SIG-M5 (cell line): Measurements from ENCODE around the gene MLLT3.

Experiments
- DNase-seq: peaks from one replicate; lab custom pipeline; 2025; lab: John Stamatoyannopoulos, UW

The MLLT3 gene

DNA sequence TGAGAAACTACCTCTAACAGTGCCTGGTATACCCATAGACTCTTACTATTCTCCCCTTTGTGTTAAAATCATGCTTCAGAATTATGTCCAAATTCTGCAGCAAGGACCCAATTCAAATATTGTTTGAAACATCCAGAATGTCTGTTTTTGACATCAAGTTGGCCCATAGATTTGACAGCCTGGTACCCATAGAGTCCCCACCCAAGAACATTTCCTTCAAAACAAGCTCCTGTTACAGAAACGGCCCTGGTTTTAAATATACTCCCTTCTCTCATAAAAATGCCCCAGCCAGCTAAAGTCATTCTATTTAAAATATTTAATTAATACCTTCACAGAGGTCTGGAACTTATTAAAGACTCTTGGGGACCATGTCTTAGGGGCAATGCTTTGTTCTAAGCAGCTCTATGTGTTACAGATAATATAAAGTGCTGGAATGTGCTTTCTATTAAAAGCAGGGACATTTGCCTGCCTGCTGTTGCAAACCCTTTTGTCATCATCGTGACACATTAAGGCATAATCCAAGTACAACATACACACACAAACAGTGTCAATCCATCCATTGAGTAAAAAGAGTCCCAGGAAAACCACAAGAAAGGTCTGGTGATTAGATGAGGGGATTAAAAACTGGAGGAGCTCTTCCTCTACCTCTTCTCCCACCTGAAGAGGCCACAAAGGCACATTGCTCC is 321.7 kb downstream of the MLLT3 start:
- no peak for DNase-seq

DNA sequence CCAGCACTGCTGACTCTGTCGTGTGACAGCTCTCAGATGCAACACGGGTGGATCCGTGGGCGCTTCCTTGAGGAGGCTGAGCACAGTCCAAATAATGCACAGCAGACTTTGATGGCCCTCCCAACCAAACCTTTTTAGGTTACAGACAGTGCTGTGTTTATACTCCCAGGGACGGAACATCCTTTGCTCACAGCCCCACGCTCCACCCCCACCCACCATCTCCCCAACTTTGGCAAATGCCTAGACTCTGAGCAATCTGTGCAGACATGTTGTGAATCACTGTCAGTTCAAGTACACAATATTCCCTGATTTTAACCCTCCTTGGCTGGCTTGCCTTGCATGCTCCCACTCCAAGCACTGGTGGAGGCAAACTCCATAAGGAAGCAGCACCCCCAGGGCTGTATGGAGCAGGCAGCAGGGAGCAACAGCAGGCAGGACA is 324.6 kb downstream of the MLLT3 start:
- no peak for DNase-seq

DNA sequence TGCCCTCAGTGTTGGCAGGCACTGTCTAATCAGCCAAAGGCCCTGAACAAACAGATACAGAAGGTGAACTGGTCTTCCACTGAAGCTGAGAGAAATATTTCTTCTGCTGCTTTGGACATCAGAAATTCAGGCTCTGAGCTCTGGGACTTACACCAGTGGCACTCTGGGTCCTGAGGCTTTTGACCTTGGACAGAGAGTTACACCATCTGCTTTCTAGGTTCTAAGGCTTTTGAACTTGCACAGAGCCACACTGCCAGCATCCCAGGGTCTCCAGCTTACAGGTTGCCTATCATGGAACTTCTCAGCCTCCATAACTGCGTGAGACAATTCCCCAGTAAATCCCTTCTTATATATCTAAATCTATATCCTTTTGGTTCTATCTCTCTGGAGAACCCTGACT is 326.7 kb downstream of the MLLT3 start:
- no peak for DNase-seq

DNA sequence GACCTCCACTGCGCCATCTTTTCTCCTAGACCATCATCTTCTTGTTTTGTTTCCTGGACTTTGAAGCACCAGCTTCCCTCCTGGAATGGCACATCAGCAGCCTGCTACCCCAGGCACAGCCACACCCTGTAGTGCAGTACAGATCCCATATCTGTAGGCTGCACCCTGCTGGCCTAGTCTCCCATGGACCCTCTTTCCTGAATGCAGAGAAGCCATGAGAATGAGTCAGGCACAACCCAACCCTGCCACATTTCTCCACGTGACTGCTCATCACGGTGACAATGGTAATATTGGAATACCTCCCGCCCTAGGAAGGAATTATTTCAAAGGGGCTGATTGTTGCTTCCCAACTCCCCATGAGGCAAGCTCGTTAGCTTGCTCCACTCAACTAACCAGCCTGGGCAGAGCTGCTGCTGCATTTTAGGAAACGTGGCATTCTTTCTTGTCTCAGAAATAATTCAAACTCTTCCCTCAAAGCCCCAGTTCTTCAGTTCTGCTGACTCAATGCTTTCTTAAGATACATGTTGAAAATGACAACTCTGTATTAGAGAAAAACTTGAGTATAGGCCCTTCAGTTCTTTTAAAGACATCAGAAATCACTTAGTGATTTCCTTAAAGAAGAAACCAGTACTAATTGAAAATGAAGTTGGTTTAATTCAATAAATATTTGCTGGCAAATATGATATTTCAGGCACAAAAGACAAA is 328.1 kb downstream of the MLLT3 start:
- DNase-seq, result no peak

DNA sequence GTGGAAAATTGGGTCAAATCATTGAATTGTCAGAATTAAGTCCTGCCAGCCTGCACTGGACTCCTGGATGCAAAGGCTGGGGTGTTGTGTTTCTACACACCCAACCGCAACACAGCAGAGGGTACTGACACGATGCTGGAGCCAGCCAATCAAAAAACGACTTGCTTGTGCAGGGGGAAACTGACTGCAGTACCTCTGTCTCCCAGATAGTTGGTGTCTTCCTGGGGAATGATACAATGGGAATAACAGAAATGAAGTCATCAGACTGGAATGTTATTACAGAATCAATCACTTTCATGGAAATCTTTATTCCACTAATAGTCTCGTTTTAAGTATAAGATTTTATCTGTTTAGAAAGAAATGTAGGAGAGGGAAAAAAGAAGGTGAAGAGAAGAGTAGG is 330.3 kb downstream of the MLLT3 start:
- no peak for DNase-seq
